Cardiac fibroblast (primary cell): Measurements from ENCODE around the gene NR6A1.

Experiments used
- DNase-seq, 2 donors: peaks; one replicate each; pipeline versions ENCODE4 v3.0.0 to v3.0.0-alpha.2; 2010; ENCODE audit warnings: low read depth in 2 of 2
- H3K4me3 ChIP-seq, 2 donors: replicated peaks in 1 of 2; 1 replicate in 1 of 2; 2 replicates in 1 of 2; pipeline ENCODE4 v1.5.1; 2011; ENCODE audit warnings: low read depth in 2 of 2, low read length in 2 of 2, mild to moderate bottlenecking in 2 of 2, moderate library complexity in 1 of 2
- CTCF ChIP-seq: IDR thresholded peaks from one replicate; pipeline ENCODE4 v1.5.1; 2011; ENCODE audit warnings: low read depth, mild to moderate bottlenecking, low read length, inconsistent platforms

NR6A1 gene

GRCh38 chr9:124758691-124759090 lies 12.4 kb downstream of the NR6A1 start:
- no peak overlapping the region for H3K4me3 ChIP-seq
- no peak for DNase-seq
- TF ChIP-seq CTCF = no peak

GRCh38 chr9:124758061-124758460 lies 13.1 kb downstream of the NR6A1 start:
- no peak for TF ChIP-seq CTCF
- DNase-seq = no peak
- no peak overlapping the region for H3K4me3 ChIP-seq

GRCh38 chr9:124757616-124758015 lies 13.5 kb downstream of the NR6A1 start:
- no peak for DNase-seq

GRCh38 chr9:124756011-124756410 lies 15.1 kb downstream of the NR6A1 start:
- DNase-seq = no peak
- TF ChIP-seq CTCF = no peak
- no peak overlapping the region for H3K4me3 ChIP-seq

More at GRCh38 chr9:124757616-124758015, 13.5 kb downstream of the NR6A1 start:
- no peak for TF ChIP-seq CTCF
- H3K4me3 ChIP-seq = no peak overlapping the region

GRCh38 chr9:124755061-124755460 lies 16.1 kb downstream of the NR6A1 start:
- no peak for DNase-seq
- TF ChIP-seq CTCF = no peak
- H3K4me3 ChIP-seq = no peak overlapping the region

GRCh38 chr9:124754289-124754688 lies 16.8 kb downstream of the NR6A1 start:
- TF ChIP-seq CTCF = peak; percentile 53
- peak; percentile 48 to 53 for DNase-seq
- H3K4me3 ChIP-seq = no peak overlapping the region

GRCh38 chr9:124752967-124753366 lies 18.1 kb downstream of the NR6A1 start:
- no peak for TF ChIP-seq CTCF
- no peak overlapping the region for H3K4me3 ChIP-seq
- peak in 1 of 2 donors; percentile 72 for DNase-seq
